RPMI8226 (cell line): ENCODE measurements around the gene ADAMTS2.

Source experiments
- DNase-seq: peaks from one replicate; pipeline ENCODE4 v3.0.0-alpha.2; 2015

The ADAMTS2 gene

DNA sequence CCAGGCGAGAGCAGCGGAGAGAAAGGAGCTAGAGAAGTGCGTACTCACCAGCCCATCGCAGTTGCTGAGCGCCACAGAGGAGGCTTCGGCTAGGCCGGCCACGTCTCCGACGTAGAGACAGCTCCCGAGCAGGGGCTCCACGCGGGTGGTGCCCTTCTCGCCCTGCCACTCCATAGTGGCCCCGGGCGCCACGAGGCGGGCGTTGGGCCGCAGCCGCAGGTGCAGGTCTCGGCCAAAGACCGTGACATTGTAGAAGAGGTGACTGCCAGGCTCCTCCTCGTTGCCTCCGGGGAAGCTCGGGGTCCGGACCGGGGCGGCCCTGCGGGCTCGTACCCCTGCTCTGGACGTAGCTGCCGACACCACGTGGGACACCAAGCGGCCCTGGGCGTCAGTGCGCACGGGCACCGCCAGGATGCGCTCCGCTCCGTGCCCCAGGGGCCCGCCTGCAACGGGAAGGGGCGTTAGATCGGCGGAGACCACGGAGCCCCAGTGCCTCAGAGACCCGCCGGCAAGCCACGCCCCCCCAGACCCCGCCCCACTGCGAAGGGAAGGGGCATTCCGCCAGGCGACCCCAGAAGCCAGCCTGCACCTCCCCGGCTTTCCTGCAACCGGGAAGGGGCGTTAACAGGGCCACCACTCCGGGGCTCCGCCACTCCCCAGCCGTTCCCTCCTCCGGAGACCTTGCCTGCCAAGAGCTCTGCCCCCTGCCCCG is 1.4 kb downstream of the ADAMTS2 start:
- peak; percentile 63 for DNase-seq

DNA sequence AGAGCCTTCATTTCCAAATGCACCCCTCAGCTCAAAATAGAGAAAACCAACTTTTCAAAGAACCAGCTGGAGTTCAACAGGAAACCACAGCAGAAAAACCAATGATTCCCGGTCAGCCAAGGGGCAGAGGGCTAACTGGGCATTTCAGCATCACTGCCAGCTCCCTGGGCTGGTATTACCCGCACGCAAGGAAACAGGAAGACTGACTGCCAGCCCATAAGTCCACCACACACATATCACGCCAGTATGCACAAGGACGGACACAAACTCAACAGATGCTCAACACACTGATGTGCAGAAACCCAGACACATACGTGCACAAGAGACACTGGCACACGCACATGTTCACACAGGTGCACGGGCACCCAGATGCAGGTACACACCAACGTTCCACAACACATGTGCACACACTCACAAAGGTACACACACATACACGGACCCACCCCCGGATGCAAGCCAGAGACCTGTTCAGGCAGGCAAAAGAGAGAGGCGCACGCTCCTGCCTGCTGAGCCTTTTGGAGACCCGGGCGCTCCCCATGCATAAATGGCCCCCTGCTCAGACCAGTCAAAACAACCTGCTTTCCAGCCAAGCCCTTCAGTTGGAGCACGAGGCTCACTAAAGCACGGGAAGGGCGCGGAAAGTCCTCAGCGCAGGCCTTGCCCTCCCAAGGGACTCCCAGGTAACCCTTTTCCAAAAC is 2.1 kb downstream of the ADAMTS2 start:
- DNase-seq = peak; percentile 40

DNA sequence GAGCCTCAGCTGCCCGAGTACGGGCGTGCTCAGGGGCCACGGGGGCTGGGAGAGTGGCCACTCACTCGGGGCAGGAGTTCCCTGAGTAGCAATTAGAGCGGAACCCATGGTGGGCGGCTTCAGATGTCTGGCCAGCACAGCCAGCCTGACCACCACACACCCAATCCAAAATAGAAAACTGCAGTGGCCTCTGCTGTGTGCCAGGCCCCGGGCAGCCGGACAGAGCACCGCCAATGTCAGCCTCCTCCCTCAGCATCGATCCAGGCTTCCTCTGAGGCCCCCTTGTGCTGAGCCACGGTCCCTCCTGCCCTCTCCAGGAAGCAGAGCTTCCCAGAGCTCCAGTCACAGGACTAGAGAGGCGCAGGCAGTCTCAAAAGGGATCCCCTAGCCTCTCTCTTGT is 2.7 kb downstream of the ADAMTS2 start:
- DNase-seq = peak; percentile 20

- no peak for DNase-seq
Measured at GRCh38 chr5:179340465-179340864, 4.8 kb downstream of the ADAMTS2 start.

- no peak for DNase-seq
Measured at GRCh38 chr5:179339996-179340395, 5.3 kb downstream of the ADAMTS2 start.

DNA sequence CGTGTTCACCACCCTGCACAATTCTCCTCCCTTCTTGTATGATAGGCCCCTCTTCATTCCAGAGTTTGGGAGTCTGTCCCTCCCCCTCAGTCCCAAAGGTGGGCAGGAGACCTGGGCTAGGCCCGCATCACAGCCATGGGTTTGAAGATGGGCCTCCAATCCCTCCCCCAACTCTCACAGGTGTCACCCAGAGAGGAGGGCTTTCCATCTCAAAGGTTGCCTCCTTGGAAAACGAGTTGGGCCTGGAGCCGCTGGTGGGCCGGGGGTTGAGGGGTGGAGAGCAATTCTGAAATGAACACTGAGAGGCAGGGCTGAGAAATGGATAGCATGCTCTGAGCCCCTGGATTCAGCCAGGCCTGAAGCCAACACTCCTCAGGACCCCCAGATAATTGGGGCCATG is 6.2 kb downstream of the ADAMTS2 start:
- DNase-seq = no peak

- peak; percentile 67 for DNase-seq
Measured at GRCh38 chr5:179337796-179338676, 7.2 kb downstream of the ADAMTS2 start.

- no peak for DNase-seq
Measured at GRCh38 chr5:179336871-179337795, 8.1 kb downstream of the ADAMTS2 start.

DNA sequence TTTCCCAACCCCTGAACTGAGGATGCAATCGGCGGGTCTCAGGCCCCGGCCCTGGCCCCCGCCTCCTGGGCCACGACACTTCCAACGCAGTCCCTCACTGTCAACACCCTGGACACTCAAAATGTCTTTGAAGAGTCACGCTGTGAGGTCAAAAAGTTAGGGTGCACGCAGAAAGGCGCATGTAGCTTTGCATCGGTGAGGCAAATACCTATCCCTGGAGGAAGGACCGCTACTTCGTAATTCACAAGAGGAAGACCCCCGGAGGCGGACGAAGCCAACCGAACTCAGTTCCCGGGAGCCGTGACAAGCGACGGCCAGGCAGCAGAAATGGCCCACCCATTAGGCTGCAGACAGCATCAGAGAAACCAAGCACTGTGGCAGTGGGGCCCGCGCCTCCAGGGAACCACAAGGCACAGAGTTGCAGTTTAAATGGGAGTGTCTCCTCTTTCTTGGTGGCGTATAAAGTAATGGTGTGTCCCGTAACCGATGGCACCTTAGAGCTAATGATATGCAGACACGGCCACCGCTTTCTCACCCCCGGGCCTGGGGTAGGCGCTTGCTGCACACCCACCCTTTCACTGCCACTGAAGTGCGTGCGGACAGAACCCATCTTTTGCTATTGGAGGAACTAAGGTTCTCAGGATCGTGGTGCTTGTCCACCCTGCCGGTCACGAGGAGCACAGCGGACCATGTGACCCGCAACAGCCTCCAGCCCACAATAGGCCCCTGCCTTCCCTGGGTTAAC is 9.0 kb downstream of the ADAMTS2 start:
- no peak for DNase-seq

DNA sequence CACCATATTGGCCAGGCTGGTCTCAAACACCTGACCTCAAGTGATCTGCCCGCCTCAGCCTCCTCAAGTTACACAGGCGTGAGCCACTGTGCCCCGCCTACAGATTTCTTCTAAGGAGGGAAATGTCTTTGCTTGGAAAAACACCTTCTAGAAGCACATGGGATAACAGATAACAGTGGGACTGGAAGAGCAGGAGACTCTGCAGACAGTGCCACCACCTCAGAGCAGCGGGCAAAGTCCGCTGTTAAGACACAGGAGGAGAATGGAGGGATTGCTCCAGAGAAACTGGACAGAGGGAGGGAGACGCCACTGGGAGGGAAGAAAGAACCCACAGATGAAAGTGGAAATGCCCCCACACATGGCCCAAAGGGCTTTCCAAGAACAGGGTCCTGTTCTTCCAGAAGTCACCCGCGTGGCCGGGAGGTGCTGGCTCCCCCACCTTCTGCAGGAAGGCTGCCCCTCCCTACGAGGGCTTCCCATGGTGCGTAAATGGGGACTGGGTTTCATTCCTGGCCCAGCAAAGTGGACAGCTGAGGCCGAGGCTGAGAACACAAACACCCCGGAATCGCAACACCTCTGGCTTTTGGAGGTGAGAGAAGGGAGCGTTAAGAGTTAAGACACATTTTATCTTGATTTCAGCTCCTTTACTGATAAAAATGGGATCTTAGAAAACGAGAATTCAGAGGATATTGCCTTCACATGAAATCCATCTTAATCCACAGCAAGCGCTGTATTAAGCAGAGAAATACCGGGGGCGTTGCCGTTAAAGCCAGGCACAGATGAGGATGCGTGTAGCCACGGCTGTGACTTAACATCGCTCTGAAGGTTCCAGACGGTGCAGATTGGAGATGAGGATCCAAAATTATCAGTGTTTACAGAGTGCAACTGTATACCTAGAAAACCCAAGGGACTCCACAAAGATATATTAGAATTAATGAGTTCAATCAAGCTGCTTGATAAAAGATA is 11.2 kb downstream of the ADAMTS2 start:
- no peak for DNase-seq

- no peak for DNase-seq
Measured at GRCh38 chr5:179332741-179333290, 12.4 kb downstream of the ADAMTS2 start.

DNA sequence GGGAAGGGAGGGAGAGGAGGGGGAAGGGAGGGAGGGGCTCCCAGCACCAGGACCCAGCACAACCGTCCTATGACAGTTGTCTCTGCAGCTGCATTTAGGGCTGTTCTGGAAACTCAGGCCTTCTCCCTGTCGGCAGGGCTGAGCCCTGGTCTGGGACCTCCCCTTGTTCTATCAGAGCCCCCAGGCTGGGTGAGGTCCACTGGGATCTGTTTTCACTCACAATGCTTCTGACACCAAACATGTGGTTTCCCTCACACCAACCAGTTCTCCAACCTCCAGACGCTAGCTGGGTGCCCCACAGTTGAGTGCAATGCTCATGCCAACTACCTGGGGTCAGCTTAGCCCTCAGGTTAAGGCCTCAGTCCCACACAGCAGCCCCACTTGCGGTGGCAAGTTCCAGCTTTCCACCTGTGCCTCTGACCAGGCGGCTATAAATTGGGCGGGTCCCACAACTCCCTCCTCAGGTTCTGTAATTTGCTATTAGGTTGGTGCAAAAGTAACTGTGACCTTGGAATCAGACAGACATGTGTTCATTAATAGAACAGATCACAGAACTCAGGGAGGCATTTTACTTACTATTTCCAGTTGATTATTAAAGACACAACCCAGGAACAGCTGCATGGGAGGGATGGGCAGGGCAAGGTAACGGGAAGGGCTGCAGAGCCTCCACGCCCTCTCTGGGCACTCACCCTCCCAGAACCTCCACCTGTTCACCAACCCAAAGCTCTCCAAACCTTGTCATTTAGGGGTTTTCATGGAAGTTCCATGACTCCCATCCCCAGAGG is 13.5 kb downstream of the ADAMTS2 start:
- no peak for DNase-seq

DNA sequence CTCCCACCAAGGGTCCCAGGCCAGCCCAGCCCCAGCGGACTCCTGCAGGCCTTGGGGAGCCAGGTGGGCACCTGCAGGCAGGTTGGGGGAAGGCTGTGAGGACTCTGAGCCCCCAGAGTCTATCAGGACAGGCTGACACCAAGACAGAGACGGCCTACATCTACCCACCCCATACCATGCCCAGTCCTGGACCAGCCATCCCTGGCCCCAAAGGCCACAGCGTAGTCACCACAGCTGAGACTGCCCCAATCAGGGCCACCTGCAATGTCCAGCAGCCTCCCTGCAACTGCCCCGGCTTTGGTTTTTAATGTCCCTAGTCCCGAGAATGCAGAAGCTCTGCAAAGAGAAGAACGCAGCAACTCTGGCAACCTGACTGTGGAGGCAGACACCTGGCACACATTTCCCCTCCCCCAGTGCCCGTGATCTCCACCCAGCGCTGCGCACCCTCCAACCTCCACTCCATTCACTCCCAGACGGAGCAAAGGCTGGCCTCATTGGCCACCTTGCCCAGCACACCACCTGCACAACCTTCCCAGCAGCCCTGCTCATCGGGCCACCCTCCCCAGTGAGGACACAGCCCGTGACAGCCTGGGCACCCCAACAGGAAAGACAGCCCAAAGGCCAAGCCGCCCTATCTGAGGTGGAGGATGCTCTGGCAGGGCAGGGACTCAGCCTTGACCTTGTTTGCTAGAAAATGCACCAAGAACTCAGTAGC is 14.9 kb downstream of the ADAMTS2 start:
- DNase-seq = peak; percentile 77

- DNase-seq = no peak
Measured at GRCh38 chr5:179328291-179328690, 17.0 kb downstream of the ADAMTS2 start.

DNA sequence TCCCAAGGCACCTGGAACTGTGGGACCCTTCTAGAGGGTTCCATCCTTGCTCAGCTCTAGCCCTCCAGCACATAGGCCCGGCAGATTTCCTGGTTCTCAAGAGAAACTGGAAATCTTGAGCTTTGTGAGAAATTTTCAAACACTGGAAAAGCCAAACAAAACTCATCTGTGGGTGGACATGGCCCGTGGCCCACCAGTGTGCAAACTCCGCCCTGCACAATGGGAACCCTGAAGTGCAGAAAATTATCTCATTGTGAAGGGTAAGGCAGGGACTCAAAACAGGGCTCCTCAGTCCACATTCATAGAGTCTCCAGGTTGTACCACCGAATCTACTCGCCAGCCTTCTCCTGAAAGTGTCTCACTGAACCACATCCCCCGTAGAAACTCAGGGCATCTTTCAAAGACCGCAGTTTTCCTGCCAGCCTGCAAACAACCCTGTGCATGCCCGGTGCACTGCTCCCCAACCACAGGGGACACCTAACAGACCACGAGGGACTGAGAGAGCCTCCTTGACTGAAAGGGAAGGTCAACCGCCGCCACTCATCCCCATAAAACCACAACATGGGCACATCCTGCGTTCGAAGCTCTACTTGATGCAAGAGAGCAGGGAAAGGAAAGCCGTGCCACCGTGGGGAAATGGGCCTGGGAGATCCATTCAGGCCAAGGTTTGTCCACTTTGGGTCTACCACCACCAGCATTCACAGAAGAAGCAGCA is 18.1 kb downstream of the ADAMTS2 start:
- peak; percentile 49 for DNase-seq

- peak; percentile 41 for DNase-seq
Measured at GRCh38 chr5:179326122-179326927, 18.9 kb downstream of the ADAMTS2 start.
